Transverse colon (tissue), 4 donors: ENCODE results near the gene TDO2. TPM values are rescaled to one million over a fixed set of nuclear protein-coding genes. Genes with fewer than 3 reads are reported as not detected.

Experiments used
- DNase-seq: peaks from one replicate; pipeline ENCODE4 v3.0.0-alpha.2; 2019
- H3K27ac ChIP-seq, 4 donors: fragments of 200-600 bp; sonication (generic); 2 replicates each; pipeline ENCODE4 v1.5.1; 2016 to 2018; ENCODE audit warnings: inconsistent platforms in 4 of 4
- H3K27me3 ChIP-seq: fragments of 200-600 bp; sonication (generic); 2 replicates; pipeline ENCODE4 v1.5.1; 2017; ENCODE audit warnings: inconsistent platforms
- H3K36me3 ChIP-seq, 4 donors: fragments of 200-600 bp; sonication (generic); 2 replicates each; pipeline ENCODE4 v1.5.1; 2017 to 2019; ENCODE audit warnings: inconsistent platforms in 4 of 4
- H3K4me1 ChIP-seq, 4 donors: fragments of 200-600 bp; sonication (generic); 2 replicates each; pipeline ENCODE4 v1.5.1; 2017 to 2020; ENCODE audit warnings: inconsistent platforms in 4 of 4
- H3K4me3 ChIP-seq, 4 donors: fragments of 200-600 bp; sonication (generic); 1 replicate in 1 of 4; 2 replicates in 3 of 4; pipeline versions ENCODE4 v1.5.1 to v1.6.1; 2017 to 2019; ENCODE audit warnings: inconsistent platforms in 4 of 4
- H3K9me3 ChIP-seq, 2 donors: fragments of 200-600 bp; sonication (generic); 2 replicates each; pipeline ENCODE4 v1.5.1; 2017 to 2019; ENCODE audit warnings: inconsistent platforms in 2 of 2
- EP300 ChIP-seq: sonication (generic); formaldehyde crosslinking; IDR thresholded peaks from one replicate; pipeline ENCODE4 v1.6.1; 2017; ENCODE audit warnings: antibody characterized with exemption, low read depth
- POLR2A ChIP-seq: fragments of 450-650 bp; IDR thresholded peaks from one replicate; pipeline ENCODE4 v1.6.1; 2016; ENCODE audit warnings: antibody characterized with exemption, mild to moderate bottlenecking, moderate library complexity
- POLR2AphosphoS5 ChIP-seq, 3 donors: sonication (generic); formaldehyde crosslinking; IDR thresholded peaks; one replicate each; pipeline ENCODE4 v1.6.1; 2016; ENCODE audit warnings: antibody characterized with exemption in 3 of 3
- WGBS, 2 donors: methylation state at CpG; one replicate each; pipeline ENCODE4 v1.1.5; 2018; ENCODE audit warnings: low coverage in 1 of 2; 5-methylcytosine and 5-hydroxymethylcytosine counted together
- in situ Hi-C, 4 donors: fragments of 200-750 bp; cut with MboI; loops; one replicate each; pipeline versions ENCODE4 v1.15.0 to v1.15.1; 2017; ENCODE audit warnings: low sequenced_read_pairs in 3 of 4, low pct_ligation_motif_present in 1 of 4, low pct_unique_long_range_greater_than_20kb in 1 of 4
- intact Hi-C: fragments of 100-400 bp; cut with DNase I; formaldehyde crosslinking; loops from one replicate; pipeline ENCODE4 v1.15.1; 2023; ENCODE audit warnings: low total_unique reads
- total RNA-seq, 4 donors: library from RNA; depleted of rRNA; stranded (reverse); fragments of >200 nt; gene quantifications; one replicate each; pipeline ENCODE4 v1.1.0, GENCODE V29; 2016
- TF ChIP-seq, protein P1 (sequence below), 5 experiments: fragments of 200-600 bp in 3 of 5; fragments of 450-650 bp in 2 of 5; sonication (generic) in 3 of 5; IDR thresholded peaks; 1 replicate in 2 of 5; 2 replicates in 3 of 5; pipeline ENCODE4 v1.5.1; 2016 to 2017; ENCODE audit warnings: antibody characterized with exemption in 5 of 5, inconsistent platforms in 3 of 5, mild to moderate bottlenecking in 2 of 5, moderate library complexity in 1 of 5

Gene TDO2
- total RNA-seq, 4 donors from 2014 or later: 0.64 TPM; not detected in 3

DNA sequence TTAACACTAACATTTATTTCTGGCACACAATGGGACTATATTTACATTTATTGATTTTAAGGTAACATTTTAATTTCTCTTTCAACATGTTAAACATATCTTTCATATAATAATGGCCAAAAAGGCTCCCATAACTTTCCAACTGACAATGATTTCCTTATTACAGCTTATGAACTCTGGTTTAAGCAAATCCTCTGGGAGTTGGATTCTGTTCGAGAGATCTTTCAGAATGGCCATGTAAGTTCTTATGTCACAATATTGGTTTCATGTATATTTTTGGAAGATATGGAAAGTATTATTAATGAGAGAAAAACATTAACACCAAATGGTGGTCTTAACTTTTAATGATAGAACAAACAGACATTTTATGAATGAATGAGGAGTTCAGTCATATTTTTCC lies 4.1 kb downstream of the TDO2 start:
- in situ Hi-C loops: no loop called here
- Histone ChIP-seq H3K9me3 (no peaks in the 10 kb centered on the region), H3K4me1 (no peaks in the 10 kb centered on the region), H3K27me3 (no peaks in the 10 kb centered on the region), H3K27ac (no peak overlapping the region), H3K36me3 (no peaks in the 10 kb centered on the region), H3K4me3 (no peak overlapping the region)
- intact Hi-C loops: no loop called here
- DNase-seq: no peak
- TF ChIP-seq POLR2A (no peak), POLR2AphosphoS5 (IDR thresholded peaks at IDR 0.05) (no peak), EP300 (no peak)
- TF ChIP-seq, protein P1, sequence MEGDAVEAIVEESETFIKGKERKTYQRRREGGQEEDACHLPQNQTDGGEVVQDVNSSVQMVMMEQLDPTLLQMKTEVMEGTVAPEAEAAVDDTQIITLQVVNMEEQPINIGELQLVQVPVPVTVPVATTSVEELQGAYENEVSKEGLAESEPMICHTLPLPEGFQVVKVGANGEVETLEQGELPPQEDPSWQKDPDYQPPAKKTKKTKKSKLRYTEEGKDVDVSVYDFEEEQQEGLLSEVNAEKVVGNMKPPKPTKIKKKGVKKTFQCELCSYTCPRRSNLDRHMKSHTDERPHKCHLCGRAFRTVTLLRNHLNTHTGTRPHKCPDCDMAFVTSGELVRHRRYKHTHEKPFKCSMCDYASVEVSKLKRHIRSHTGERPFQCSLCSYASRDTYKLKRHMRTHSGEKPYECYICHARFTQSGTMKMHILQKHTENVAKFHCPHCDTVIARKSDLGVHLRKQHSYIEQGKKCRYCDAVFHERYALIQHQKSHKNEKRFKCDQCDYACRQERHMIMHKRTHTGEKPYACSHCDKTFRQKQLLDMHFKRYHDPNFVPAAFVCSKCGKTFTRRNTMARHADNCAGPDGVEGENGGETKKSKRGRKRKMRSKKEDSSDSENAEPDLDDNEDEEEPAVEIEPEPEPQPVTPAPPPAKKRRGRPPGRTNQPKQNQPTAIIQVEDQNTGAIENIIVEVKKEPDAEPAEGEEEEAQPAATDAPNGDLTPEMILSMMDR (IDR thresholded peaks at IDR 0.05): no peak
- 66 to 89% methylated on average over 1 of the region's 1 CpG for WGBS, 2 donors

DNA sequence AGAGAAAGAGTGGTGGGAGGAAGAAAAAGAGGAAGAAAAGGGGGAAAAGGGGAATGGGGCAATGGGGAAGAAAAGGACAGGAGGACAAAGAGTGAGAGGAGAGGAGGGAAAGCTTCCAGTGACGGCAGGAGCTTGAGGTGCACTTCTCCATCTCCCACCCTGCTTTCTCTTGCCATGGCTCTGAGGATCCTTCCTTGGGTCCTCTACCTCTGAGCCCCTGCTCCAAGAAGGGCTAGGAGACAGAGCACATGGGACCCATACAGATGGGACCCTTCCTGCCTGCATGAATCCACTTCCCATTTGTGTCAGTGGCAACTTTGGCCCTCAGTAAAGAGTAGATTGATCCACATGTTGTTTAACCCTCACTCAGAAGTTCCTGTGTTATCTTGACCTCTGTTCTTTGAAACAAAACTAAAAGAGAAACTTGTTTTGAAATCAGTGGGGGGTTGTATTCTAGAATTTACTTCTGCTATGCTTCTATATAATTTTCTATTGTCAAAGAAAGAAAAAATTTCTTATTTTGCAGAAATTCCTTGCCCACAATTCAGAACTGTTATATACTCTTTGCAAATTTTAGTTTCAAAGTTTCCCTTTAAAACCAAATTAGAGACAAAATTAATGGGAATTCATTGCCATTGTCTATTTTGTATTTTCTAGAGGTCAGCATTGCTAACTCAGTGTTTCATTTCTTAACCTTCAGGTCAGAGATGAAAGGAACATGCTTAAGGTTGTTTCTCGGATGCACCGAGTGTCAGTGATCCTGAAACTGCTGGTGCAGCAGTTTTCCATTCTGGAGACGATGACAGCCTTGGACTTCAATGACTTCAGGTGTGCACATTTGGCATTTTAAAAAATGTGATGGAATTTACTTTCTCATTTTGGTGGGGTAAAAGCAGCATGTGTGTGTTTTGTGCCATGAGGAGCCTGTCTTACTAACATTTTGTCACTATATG lies 5.0 kb downstream of the TDO2 start:
- TF ChIP-seq, protein P1 (IDR thresholded peaks at IDR 0.05): no peak
- Histone ChIP-seq H3K4me1 (no peaks in the 10 kb centered on the region), H3K9me3 (no peaks in the 10 kb centered on the region), H3K36me3 (no peaks in the 10 kb centered on the region), H3K4me3 (no peak overlapping the region), H3K27me3 (no peaks in the 10 kb centered on the region), H3K27ac (no peak overlapping the region)
- DNase-seq: no peak
- in situ Hi-C loops (no loop called here), intact Hi-C loops (no loop called here)
- WGBS, 2 donors: 86 to 100% methylated on average over 1 to 4 of the region's 4 CpGs

DNA sequence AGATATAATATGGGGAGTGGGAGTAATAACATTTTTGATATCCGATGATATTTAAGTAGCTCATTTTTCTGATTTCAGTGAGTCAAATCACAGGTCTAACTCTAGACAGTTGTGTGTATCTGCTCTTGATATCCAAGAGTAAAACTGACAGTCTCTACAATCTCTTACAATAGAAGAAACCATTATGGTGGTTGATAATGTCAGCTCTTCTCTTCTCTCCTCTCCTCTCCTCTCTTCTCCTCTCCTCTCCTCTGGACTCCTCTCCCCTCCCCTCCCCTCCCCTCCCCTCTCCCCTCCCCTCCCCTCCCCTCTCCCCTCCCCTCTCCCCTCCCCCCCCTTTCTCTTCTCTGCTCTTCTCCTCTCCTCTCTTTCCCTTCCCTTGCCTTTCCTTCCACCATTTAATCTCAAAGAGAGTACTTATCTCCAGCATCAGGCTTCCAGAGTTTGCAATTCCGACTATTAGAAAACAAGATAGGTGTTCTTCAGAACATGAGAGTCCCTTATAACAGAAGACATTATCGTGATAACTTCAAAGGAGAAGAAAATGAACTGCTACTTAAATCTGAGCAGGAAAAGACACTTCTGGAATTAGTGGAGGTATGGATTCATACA lies 6.2 kb downstream of the TDO2 start:
- Histone ChIP-seq H3K27me3 (no peaks in the 10 kb centered on the region), H3K9me3 (no peaks in the 10 kb centered on the region), H3K27ac (no peak overlapping the region), H3K4me1 (no peaks in the 10 kb centered on the region), H3K4me3 (no peak overlapping the region), H3K36me3 (no peaks in the 10 kb centered on the region)
- no peak for DNase-seq
- TF ChIP-seq EP300: no peak
- intact Hi-C loops (no loop called here), in situ Hi-C loops (no loop called here)
- WGBS, 2 donors: 72 to 87% methylated on average over 3 of the region's 3 CpGs

DNA sequence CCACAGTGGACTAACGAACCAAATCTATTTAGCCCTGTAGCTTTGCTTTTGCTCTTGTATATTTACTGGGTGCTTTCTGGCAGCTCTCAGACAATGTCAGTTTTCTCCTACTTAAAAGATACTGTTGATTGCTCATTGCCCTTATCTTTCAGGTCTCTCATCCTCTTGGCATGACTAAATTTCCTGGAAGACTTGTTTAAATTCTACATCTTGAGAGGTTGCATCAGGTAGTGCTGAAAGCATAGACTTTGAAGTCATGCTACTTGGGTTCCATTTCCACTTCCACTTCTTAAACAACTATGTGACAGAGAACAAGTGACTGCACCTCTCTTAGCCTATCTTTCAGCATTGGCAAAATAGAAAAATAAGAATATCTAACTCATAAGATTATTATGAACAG lies 8.4 kb downstream of the TDO2 start:
- 73 to 75% methylated on average over 1 of the region's 1 CpG for WGBS, 2 donors
- H3K4me1 ChIP-seq: no peaks in the 10 kb centered on the region
- DNase-seq: no peak
- no peaks in the 10 kb centered on the region for H3K27me3 ChIP-seq
- H3K4me3 ChIP-seq: no peak overlapping the region
- no peak overlapping the region for H3K27ac ChIP-seq
- no peaks in the 10 kb centered on the region for H3K36me3 ChIP-seq
- in situ Hi-C loops (no loop called here), intact Hi-C loops (no loop called here)
- H3K9me3 ChIP-seq: no peaks in the 10 kb centered on the region
- TF ChIP-seq EP300 (no peak), POLR2AphosphoS5 (IDR thresholded peaks at IDR 0.05) (no peak), POLR2A (no peak)
- TF ChIP-seq, protein P1 (IDR thresholded peaks at IDR 0.05): no peak
